ENCODE data around the gene BRD9.

The BRD9 gene

DNA sequence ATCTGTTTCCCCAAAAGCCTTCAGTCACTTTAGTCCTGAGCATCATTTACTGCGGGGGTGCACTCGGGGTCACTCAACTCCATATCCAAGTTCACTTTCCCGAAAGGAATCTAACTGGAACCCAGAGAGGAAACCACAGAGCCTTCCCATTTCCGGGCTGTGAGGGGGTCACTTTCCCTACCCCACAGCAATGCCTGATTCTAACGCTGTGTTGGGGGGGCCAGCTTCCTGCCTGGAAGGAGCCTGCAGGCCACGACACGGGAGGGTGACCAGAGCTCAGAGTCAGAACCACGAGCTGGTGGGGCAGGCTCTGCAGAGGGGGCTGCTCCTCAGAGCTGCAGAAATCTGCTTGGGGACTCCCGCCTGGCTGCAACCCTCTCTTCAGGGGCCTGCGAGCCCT is 20.3 kb downstream of the BRD9 start:
- TF ChIP-seq, protein P1, sequence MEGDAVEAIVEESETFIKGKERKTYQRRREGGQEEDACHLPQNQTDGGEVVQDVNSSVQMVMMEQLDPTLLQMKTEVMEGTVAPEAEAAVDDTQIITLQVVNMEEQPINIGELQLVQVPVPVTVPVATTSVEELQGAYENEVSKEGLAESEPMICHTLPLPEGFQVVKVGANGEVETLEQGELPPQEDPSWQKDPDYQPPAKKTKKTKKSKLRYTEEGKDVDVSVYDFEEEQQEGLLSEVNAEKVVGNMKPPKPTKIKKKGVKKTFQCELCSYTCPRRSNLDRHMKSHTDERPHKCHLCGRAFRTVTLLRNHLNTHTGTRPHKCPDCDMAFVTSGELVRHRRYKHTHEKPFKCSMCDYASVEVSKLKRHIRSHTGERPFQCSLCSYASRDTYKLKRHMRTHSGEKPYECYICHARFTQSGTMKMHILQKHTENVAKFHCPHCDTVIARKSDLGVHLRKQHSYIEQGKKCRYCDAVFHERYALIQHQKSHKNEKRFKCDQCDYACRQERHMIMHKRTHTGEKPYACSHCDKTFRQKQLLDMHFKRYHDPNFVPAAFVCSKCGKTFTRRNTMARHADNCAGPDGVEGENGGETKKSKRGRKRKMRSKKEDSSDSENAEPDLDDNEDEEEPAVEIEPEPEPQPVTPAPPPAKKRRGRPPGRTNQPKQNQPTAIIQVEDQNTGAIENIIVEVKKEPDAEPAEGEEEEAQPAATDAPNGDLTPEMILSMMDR (IDR thresholded peaks at IDR 0.05; ENCODE audit: borderline replicate concordance, insufficient read depth, low read depth, low read length) = no peak
- H3K4me3 ChIP-seq (ENCODE audit: low read depth, low read length) = no peak overlapping the region

DNA sequence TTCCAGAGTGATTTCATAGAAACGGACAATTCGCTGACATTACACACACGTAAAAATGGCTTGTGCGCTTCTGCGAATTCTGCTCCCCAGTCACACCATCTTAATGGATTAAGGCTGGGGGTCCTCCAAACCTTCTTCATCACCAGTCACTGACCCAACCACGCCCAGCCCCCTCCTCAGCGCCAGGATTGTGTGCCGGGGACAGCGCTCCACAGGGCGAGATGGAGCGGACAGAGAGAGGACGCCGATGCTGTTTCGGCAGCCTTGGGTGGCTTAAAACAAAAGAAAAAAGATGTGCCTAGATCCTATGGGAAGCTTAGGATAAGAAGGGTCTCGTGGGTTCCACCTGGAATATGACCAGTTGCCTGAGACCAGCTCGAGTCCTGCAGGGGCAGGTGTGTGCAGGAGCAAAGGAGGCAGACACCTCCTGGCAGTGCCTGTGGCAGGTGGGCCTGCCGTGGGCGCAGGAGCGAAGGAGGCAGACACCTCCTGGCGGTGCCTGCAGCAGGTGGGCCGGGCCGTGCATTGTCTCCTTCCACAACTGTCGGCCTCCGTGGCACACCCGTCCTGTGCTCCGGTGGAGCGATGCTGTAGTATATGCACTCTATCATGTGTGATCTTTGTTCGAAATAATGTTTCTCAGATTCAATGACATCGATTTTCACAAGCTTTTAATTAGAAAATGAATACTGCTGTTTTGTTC is 20.9 kb downstream of the BRD9 start:
- no peak overlapping the region for H3K4me3 ChIP-seq (ENCODE audit: low read depth, low read length)
- TF ChIP-seq, protein P1 (IDR thresholded peaks at IDR 0.05; ENCODE audit: borderline replicate concordance, insufficient read depth, low read depth, low read length) = no peak

DNA sequence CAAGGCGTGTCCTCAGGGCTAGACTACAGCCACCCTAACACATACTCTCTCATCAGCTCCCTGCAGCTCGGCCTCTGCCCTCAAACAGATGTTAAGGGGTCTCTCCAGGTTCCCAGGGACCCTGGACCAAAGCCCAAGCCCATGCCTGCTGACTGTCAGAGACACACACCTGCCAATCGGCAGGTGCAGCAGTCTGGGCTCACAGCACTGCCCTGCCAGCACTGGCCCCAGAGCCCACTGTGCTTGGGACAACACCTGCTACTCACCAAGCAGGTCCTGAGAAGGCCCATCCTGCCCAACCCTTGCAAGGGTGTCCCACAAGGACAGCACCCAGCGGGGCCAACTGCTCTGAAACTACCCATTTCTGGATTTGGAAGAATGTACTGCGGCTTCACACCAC is 21.6 kb downstream of the BRD9 start:
- no peak overlapping the region for H3K4me3 ChIP-seq (ENCODE audit: low read depth, low read length)
- TF ChIP-seq, protein P1 (IDR thresholded peaks at IDR 0.05; ENCODE audit: borderline replicate concordance, insufficient read depth, low read depth, low read length) = no peak

DNA sequence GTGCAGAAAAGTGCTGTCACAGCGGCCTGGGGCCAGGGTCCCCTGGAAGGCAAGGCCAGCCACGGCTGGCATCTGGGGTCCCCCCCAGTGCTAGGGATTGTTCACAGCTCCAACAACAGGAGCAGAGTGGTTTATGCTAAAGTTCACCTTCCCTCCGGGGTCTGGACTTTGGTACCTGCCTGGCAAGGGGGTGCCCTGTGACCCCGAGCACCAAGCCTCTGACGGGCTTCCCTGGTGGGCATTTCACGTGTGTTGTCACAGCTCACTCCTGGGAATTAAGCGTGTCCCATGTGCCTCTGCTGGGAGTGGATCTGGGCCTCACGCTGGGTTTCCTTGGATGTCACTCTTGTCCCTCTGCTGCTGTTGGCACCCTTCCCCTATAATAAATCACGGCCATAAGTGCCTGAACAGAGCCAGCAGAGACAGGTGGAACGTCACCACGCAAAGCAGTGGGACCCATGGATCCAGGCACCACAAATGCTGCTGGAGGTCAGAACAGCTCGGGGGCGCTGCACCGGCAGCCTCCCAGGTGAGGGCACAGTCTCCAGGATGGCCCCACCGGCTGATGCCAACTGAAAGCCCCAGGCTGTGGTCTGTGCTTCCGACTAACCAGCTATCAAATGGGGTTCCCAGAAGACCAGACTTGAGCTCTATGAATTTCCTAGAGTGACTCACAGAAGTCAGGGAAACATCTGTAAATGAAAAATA is 24.0 kb downstream of the BRD9 start:
- TF ChIP-seq, protein P1 (IDR thresholded peaks at IDR 0.05; ENCODE audit: borderline replicate concordance, insufficient read depth, low read depth, low read length) = no peak
- H3K4me3 ChIP-seq (ENCODE audit: low read depth, low read length) = no peak overlapping the region

DNA sequence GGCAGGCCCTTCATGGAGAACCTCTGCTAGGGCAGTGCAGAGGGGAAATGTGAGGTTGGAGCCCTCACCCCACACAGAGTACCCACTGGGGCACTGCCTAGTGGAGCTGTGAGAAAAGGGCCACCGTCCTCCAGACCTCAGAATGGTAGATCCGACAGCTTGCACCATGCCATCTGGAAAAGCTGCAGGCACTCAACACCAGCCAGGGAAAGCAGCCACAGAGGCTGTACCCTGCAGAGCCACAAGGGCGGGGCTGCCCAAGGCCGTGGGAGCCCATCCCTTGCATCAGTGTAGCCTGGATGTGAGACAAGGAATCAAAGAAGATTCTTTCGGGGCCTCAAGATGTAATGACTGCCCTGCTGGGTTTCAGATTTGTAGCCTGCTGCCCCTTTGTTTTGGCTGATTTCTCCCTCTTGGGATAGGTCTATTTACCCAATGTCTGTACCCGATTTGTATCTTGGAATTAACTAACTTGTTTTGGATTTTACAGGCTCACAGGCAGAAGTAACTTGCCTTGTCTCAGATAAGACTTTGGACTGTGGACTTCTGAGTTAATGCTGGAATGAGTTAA is 25.2 kb downstream of the BRD9 start:
- no peak overlapping the region for H3K4me3 ChIP-seq (ENCODE audit: low read depth, low read length)
- TF ChIP-seq, protein P1 (IDR thresholded peaks at IDR 0.05; ENCODE audit: borderline replicate concordance, insufficient read depth, low read depth, low read length) = no peak

DNA sequence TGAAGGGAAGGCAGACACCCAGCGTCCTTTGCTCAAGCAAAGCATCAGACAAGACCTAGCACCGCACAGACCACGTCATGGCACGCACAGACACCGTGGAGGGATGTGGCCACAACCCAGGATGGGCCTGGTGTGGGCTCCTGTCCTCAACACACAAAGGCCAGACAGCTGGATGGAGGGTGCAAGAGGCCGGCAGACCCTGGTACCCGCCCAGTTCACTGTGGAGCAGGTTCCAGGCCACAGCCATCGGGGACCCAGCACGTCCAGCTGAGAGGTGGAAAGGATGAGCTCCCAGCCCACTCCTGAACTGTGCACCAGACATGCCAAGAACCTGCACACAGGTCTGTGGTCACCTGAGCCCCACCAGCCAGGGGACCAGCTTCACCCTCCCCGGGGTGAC is 26.8 kb downstream of the BRD9 start:
- H3K4me3 ChIP-seq (ENCODE audit: low read depth, low read length) = no peak overlapping the region
- TF ChIP-seq, protein P1 (IDR thresholded peaks at IDR 0.05; ENCODE audit: borderline replicate concordance, insufficient read depth, low read depth, low read length) = no peak

DNA sequence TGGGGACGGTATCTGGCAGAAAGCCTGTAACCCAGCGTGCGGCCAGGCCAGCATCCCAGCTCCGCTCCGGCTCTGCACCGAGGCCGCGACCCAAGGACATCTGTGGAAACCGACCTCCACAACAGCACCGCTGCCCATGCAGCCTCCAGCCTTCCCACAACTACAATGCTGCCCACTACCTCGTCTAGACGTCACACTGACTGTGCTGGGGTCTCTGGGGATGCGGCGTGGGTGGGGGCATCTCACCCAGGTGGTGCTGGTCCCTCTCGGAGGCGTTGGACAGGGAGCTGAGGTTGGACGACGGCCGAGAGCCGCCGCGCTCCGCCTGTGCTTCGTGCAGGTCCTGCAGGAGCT is 27.5 kb downstream of the BRD9 start:
- no peak overlapping the region for H3K4me3 ChIP-seq (ENCODE audit: low read depth, low read length)
- TF ChIP-seq, protein P1 (IDR thresholded peaks at IDR 0.05; ENCODE audit: borderline replicate concordance, insufficient read depth, low read depth, low read length) = no peak

Data from GM12875 (cell line).